ENCODE data around the gene CD14.
"Not testable (repeated sequence)": the region's sequence is repeated elsewhere in the genome, so short reads cannot be mapped to it uniquely, and the experiment has no call there.

The CD14 gene

GRCh38 chr5:140634103-140634502 lies 1.1 kb upstream of the CD14 start:
- DNase-seq, result no peak

- no peak for DNase-seq
These were observed 526 bp upstream of the CD14 start for GRCh38 chr5:140633501-140633900.

GRCh38 chr5:140632366-140633020 lies 482 bp downstream of the CD14 start:
- peak in 4 of 5 donors; percentile 28 to 68 (median 32) for DNase-seq

GRCh38 chr5:140631831-140632365 lies 1.1 kb downstream of the CD14 start:
- DNase-seq, result peak in 3 of 5 donors; percentile 10 to 18 (median 18)

GRCh38 chr5:140631036-140631417 lies 1.9 kb downstream of the CD14 start:
- DNase-seq, result no peak

GRCh38 chr5:140630292-140631035 lies 2.5 kb downstream of the CD14 start:
- no peak for DNase-seq

- no peak for DNase-seq
These were observed 4.3 kb downstream of the CD14 start for GRCh38 chr5:140628711-140629110.

GRCh38 chr5:140627972-140628371 lies 5.0 kb downstream of the CD14 start:
- DNase-seq, result no peak

GRCh38 chr5:140624886-140625285 lies 8.1 kb downstream of the CD14 start:
- not testable (repeated sequence) for DNase-seq

- not testable (repeated sequence) for DNase-seq
These were observed 9.9 kb downstream of the CD14 start for GRCh38 chr5:140623061-140623460.

- DNase-seq, result no peak
These were observed 10.7 kb downstream of the CD14 start for GRCh38 chr5:140622301-140622700.

- DNase-seq, result no peak
These were observed 21.9 kb downstream of the CD14 start for GRCh38 chr5:140611020-140611521.

GRCh38 chr5:140609126-140609525 lies 23.8 kb downstream of the CD14 start:
- DNase-seq, result no peak

GRCh38 chr5:140608722-140609121 lies 24.3 kb downstream of the CD14 start:
- DNase-seq, result no peak

GRCh38 chr5:140607031-140607430 lies 25.9 kb downstream of the CD14 start:
- no peak for DNase-seq

GRCh38 chr5:140605879-140606278 lies 27.1 kb downstream of the CD14 start:
- no peak for DNase-seq

- DNase-seq, result no peak
These were observed 29.2 kb downstream of the CD14 start for GRCh38 chr5:140603734-140604133.

GRCh38 chr5:140603446-140603698 lies 29.6 kb downstream of the CD14 start:
- not testable (repeated sequence) for DNase-seq

- DNase-seq, result no peak
These were observed 30.8 kb downstream of the CD14 start for GRCh38 chr5:140602147-140602546.

- no peak for DNase-seq
These were observed 32.9 kb downstream of the CD14 start for GRCh38 chr5:140600096-140600495.

GRCh38 chr5:140598836-140599235 lies 34.1 kb downstream of the CD14 start:
- no peak for DNase-seq

GRCh38 chr5:140596321-140596741 lies 36.6 kb downstream of the CD14 start:
- DNase-seq, result no peak

- DNase-seq, result no peak
These were observed 37.3 kb downstream of the CD14 start for GRCh38 chr5:140595538-140596300.

Measured in T-helper 1 cell (primary cell).